Muscle of leg (tissue), 11 donors: Measurements from ENCODE around the gene TADA3. TPM values are rescaled to one million over a fixed set of nuclear protein-coding genes. Genes with fewer than 3 reads are reported as not detected.

Experiments
- DNase-seq: peaks from one replicate; pipeline ENCODE4 v3.0.0; 2013
- H3K27ac ChIP-seq: one replicate; pipeline ENCODE4 v1.5.1; 2013; ENCODE audit warnings: mild to moderate bottlenecking, low read length, control low read depth
- H3K27me3 ChIP-seq: one replicate; pipeline ENCODE4 v1.6.1; 2013; ENCODE audit warnings: low read length; ENCODE audit not compliant: control insufficient read depth, insufficient read depth
- H3K36me3 ChIP-seq: one replicate; pipeline ENCODE4 v1.6.1; 2013; ENCODE audit warnings: low read length; ENCODE audit not compliant: control insufficient read depth, insufficient read depth
- H3K4me1 ChIP-seq: one replicate; pipeline ENCODE4 v1.6.1; 2013; ENCODE audit warnings: low read length; ENCODE audit not compliant: control insufficient read depth, insufficient read depth
- H3K4me3 ChIP-seq: one replicate; pipeline ENCODE4 v1.5.1; 2013; ENCODE audit warnings: low read length, control low read depth
- H3K9me3 ChIP-seq: replicated peaks from 2 replicates; pipeline ENCODE4 v1.6.1; 2013; ENCODE audit warnings: low read depth, low read length; ENCODE audit not compliant: control insufficient read depth
- WGBS: methylation state at CpG from one replicate; pipeline ENCODE4 v1.1.5; 2013; ENCODE audit warnings: missing lambda C conversion rate; ENCODE audit not compliant: insufficient coverage; 5-methylcytosine and 5-hydroxymethylcytosine counted together
- polyA plus RNA-seq, 8 donors: library from polyadenylated mRNA; unstranded; fragments of 120-200 nt; gene quantifications; one replicate each; pipeline versions ENCODE4 v1.2.1 to v1.2.3, GENCODE V29; 2013; ENCODE audit warnings: inconsistent platforms in 1 of 8, low replicate concordance in 1 of 8; ENCODE audit not compliant: insufficient read length in 8 of 8, insufficient read depth in 1 of 8
- total RNA-seq: library from RNA; stranded (reverse); fragments of 120-200 nt; gene quantifications from one replicate; pipeline ENCODE4 v1.2.4, GENCODE V29; 2013

TADA3 gene
- total and polyA plus RNA-seq, 9 donors, result 41.3 to 64.2 (median 58.9) TPM

- Histone ChIP-seq H3K4me3 (no peak overlapping the region), H3K4me1 (no peaks in the 10 kb centered on the region), H3K27ac (no peak overlapping the region), H3K27me3 (no peaks in the 10 kb centered on the region), H3K9me3 (no peaks in the 10 kb centered on the region), H3K36me3 (peaks cover 42% of the 10 kb centered on the region)
- WGBS, result 94% methylated on average over 16 of the region's 17 CpGs
- DNase-seq, result no peak
These were observed 36.8 kb upstream of the TADA3 start for GRCh38 chr3:9828801-9829755.

GRCh38 chr3:9826815-9827573 lies 34.7 kb upstream of the TADA3 start:
- DNase-seq, result no peak
- Histone ChIP-seq H3K36me3 (peaks cover 27% of the 10 kb centered on the region), H3K9me3 (no peaks in the 10 kb centered on the region), H3K27ac (no peak overlapping the region), H3K27me3 (no peaks in the 10 kb centered on the region), H3K4me3 (no peak overlapping the region), H3K4me1 (no peaks in the 10 kb centered on the region)
- 78% methylated on average over 17 of the region's 20 CpGs for WGBS

GRCh38 chr3:9825451-9826040 lies 33.3 kb upstream of the TADA3 start:
- H3K4me3 ChIP-seq, result no peak overlapping the region
- no peaks in the 10 kb centered on the region for H3K9me3 ChIP-seq
- no peak for DNase-seq
- no peaks in the 10 kb centered on the region for H3K27me3 ChIP-seq
- no peaks in the 10 kb centered on the region for H3K4me1 ChIP-seq
- H3K27ac ChIP-seq, result no peak overlapping the region
- WGBS, result no CpG with 5 or more reads among the region's 14 CpGs
- H3K36me3 ChIP-seq, result peaks cover 21% of the 10 kb centered on the region

- WGBS, result 65% methylated on average over 2 of the region's 2 CpGs
- Histone ChIP-seq H3K27ac (no peak overlapping the region), H3K9me3 (no peaks in the 10 kb centered on the region), H3K4me1 (no peaks in the 10 kb centered on the region), H3K4me3 (no peak overlapping the region), H3K27me3 (no peaks in the 10 kb centered on the region), H3K36me3 (peaks cover 7% of the 10 kb centered on the region)
- no peak for DNase-seq
These were observed 28.7 kb upstream of the TADA3 start for GRCh38 chr3:9820946-9821345.

GRCh38 chr3:9820543-9820942 lies 28.3 kb upstream of the TADA3 start:
- no peak for DNase-seq
- 90% methylated on average over 10 of the region's 12 CpGs for WGBS
- H3K27me3 ChIP-seq, result no peaks in the 10 kb centered on the region
- H3K36me3 ChIP-seq, result peaks cover 8% of the 10 kb centered on the region
- H3K9me3 ChIP-seq, result no peaks in the 10 kb centered on the region
- no peak overlapping the region for H3K27ac ChIP-seq
- no peaks in the 10 kb centered on the region for H3K4me1 ChIP-seq
- no peak overlapping the region for H3K4me3 ChIP-seq

GRCh38 chr3:9818666-9819335 lies 26.5 kb upstream of the TADA3 start:
- H3K9me3 ChIP-seq, result no peaks in the 10 kb centered on the region
- H3K4me1 ChIP-seq, result no peaks in the 10 kb centered on the region
- H3K4me3 ChIP-seq, result no peak overlapping the region
- peaks cover 14% of the 10 kb centered on the region for H3K36me3 ChIP-seq
- DNase-seq, result no peak
- WGBS, result 94% methylated on average over 6 of the region's 7 CpGs
- H3K27ac ChIP-seq, result no peak overlapping the region
- no peaks in the 10 kb centered on the region for H3K27me3 ChIP-seq

- no peak for DNase-seq
- Histone ChIP-seq H3K27ac (no peak overlapping the region), H3K9me3 (no peaks in the 10 kb centered on the region), H3K4me1 (no peaks in the 10 kb centered on the region), H3K27me3 (no peaks in the 10 kb centered on the region), H3K36me3 (peaks cover 23% of the 10 kb centered on the region), H3K4me3 (no peak overlapping the region)
- WGBS, result 91% methylated on average over 4 of the region's 6 CpGs
These were observed 25.2 kb upstream of the TADA3 start for GRCh38 chr3:9817436-9817835.

- no peak for DNase-seq
- no peaks in the 10 kb centered on the region for H3K9me3 ChIP-seq
- H3K36me3 ChIP-seq, result peaks cover 26% of the 10 kb centered on the region
- no peak overlapping the region for H3K4me3 ChIP-seq
- WGBS, result 94% methylated on average over 5 of the region's 9 CpGs
- H3K27me3 ChIP-seq, result no peaks in the 10 kb centered on the region
- H3K27ac ChIP-seq, result no peak overlapping the region
- peaks cover 2% of the 10 kb centered on the region for H3K4me1 ChIP-seq
These were observed 23.7 kb upstream of the TADA3 start for GRCh38 chr3:9815986-9816385.

- Histone ChIP-seq H3K9me3 (no peaks in the 10 kb centered on the region), H3K27me3 (no peaks in the 10 kb centered on the region), H3K27ac (no peak overlapping the region), H3K4me3 (no peak overlapping the region), H3K36me3 (peaks cover 22% of the 10 kb centered on the region), H3K4me1 (peaks cover 21% of the 10 kb centered on the region)
- WGBS, result 89% methylated on average over 4 of the region's 9 CpGs
- DNase-seq, result no peak
These were observed 20.7 kb upstream of the TADA3 start for GRCh38 chr3:9812870-9813483.
